SK-N-SH treated with all-trans-retinoic acid at 6 μM for 48 hours (cell line): Measurements from ENCODE around the gene PRIMPOL.

ENCODE experiments used
- ATAC-seq: fragments of 200-7000 bp; cut with Tn5 transposase; 3 replicates; pipeline ENCODE4 v1.9.1; 2020; ENCODE audit warnings: mild to moderate bottlenecking, moderate library complexity
- ARNTL ChIP-seq: fragments of 450-650 bp; formaldehyde crosslinking; IDR thresholded peaks from 2 replicates; pipeline ENCODE4 v1.5.0; 2020; ENCODE audit warnings: low read depth, mild to moderate bottlenecking, moderate library complexity, borderline replicate concordance
- BACH2 ChIP-seq: fragments of 250-450 bp; sonication (Bioruptor Pico); IDR thresholded peaks from 2 replicates; pipeline ENCODE4 v1.9.0; 2021; ENCODE audit warnings: mild to moderate bottlenecking, borderline replicate concordance
- CSDC2 ChIP-seq: fragments of 250-450 bp; sonication (Bioruptor Pico); IDR thresholded peaks from 2 replicates; pipeline ENCODE4 v1.5.0; 2020; ENCODE audit warnings: mild to moderate bottlenecking, moderate library complexity
- ESRRG ChIP-seq: fragments of 250-450 bp; sonication (Bioruptor Pico); IDR thresholded peaks from 2 replicates; pipeline ENCODE4 v1.6.1; 2021; ENCODE audit warnings: mild to moderate bottlenecking
- GLIS3 ChIP-seq: fragments of 250-450 bp; sonication (Bioruptor Pico); IDR thresholded peaks from 2 replicates; pipeline ENCODE4 v1.5.0; 2020; ENCODE audit warnings: mild to moderate bottlenecking, moderate library complexity
- ISL1 ChIP-seq: fragments of 250-450 bp; sonication (Bioruptor Pico); IDR thresholded peaks from 2 replicates; pipeline ENCODE4 v2.1.2; 2022; ENCODE audit warnings: mild to moderate bottlenecking, moderate library complexity
- OSR1 ChIP-seq: fragments of 250-450 bp; sonication (Bioruptor Pico); IDR thresholded peaks from 2 replicates; pipeline ENCODE4 v1.8.0; 2022; ENCODE audit warnings: moderate library complexity, mild to moderate bottlenecking, inconsistent platforms
- PATZ1 ChIP-seq: fragments of 250-450 bp; sonication (Bioruptor Pico); IDR thresholded peaks from 2 replicates; pipeline ENCODE4 v1.8.0; 2020; ENCODE audit warnings: mild to moderate bottlenecking, moderate library complexity, borderline replicate concordance
- PPARA ChIP-seq: fragments of 250-450 bp; sonication (Bioruptor Pico); IDR thresholded peaks from 2 replicates; pipeline ENCODE4 v1.5.0; 2020; ENCODE audit warnings: mild to moderate bottlenecking, borderline replicate concordance
- RARB ChIP-seq: fragments of 250-450 bp; sonication (Bioruptor Pico); IDR thresholded peaks from 2 replicates; pipeline ENCODE4 v1.8.0; 2021; ENCODE audit warnings: mild to moderate bottlenecking, moderate library complexity
- SNAI2 ChIP-seq: fragments of 250-450 bp; sonication (Bioruptor Pico); IDR thresholded peaks from 2 replicates; pipeline ENCODE4 v1.5.0; 2020; ENCODE audit warnings: mild to moderate bottlenecking, moderate library complexity
- TCF4 ChIP-seq: fragments of 250-450 bp; sonication (Bioruptor Pico); IDR thresholded peaks from 2 replicates; pipeline ENCODE4 v1.8.0; 2021; ENCODE audit warnings: mild to moderate bottlenecking, moderate library complexity, borderline replicate concordance
- TOX ChIP-seq: fragments of 250-450 bp; sonication (Bioruptor Pico); IDR thresholded peaks from 2 replicates; pipeline ENCODE4 v1.8.0; 2021; ENCODE audit warnings: mild to moderate bottlenecking, moderate library complexity, borderline replicate concordance
- ZC3H10 ChIP-seq: fragments of 250-450 bp; sonication (Bioruptor Pico); IDR thresholded peaks from 2 replicates; pipeline ENCODE4 v1.5.1; 2021; ENCODE audit warnings: mild to moderate bottlenecking, moderate library complexity
- ZFP3 ChIP-seq: fragments of 250-450 bp; sonication (Bioruptor Pico); IDR thresholded peaks from 2 replicates; pipeline ENCODE4 v1.5.0; 2020; ENCODE audit warnings: mild to moderate bottlenecking, moderate library complexity
- ZFP30 ChIP-seq: fragments of 450-650 bp; formaldehyde crosslinking; IDR thresholded peaks from 2 replicates; pipeline ENCODE4 v1.5.0; 2022; ENCODE audit warnings: mild to moderate bottlenecking, moderate library complexity
- ZNF565 ChIP-seq: fragments of 450-650 bp; formaldehyde crosslinking; conservative IDR thresholded peaks from 2 replicates; pipeline ENCODE4 v1.5.0; 2020; ENCODE audit warnings: low read depth, mild to moderate bottlenecking, moderate library complexity
- ZNF70 ChIP-seq: fragments of 450-650 bp; formaldehyde crosslinking; IDR thresholded peaks from 2 replicates; pipeline ENCODE4 v1.5.0; 2020; ENCODE audit warnings: mild to moderate bottlenecking, moderate library complexity
- ZNF8 ChIP-seq: fragments of 450-650 bp; formaldehyde crosslinking; IDR thresholded peaks from 2 replicates; pipeline ENCODE4 v1.5.0; 2020; ENCODE audit warnings: mild to moderate bottlenecking, moderate library complexity
- TF ChIP-seq, protein P1 (sequence below): fragments of 250-450 bp; sonication (Bioruptor Pico); IDR thresholded peaks from 2 replicates; pipeline ENCODE4 v1.8.0; 2021; ENCODE audit warnings: low read depth, mild to moderate bottlenecking, moderate library complexity, borderline replicate concordance
- TF ChIP-seq, protein P2 (sequence below): fragments of 250-450 bp; sonication (Bioruptor Pico); IDR thresholded peaks from 2 replicates; pipeline ENCODE4 v1.5.0; 2020; ENCODE audit warnings: mild to moderate bottlenecking, moderate library complexity
- TF ChIP-seq, protein P3 (sequence below): fragments of 250-450 bp; sonication (Bioruptor Pico); IDR thresholded peaks from 2 replicates; pipeline ENCODE4 v1.5.1; 2021; ENCODE audit warnings: mild to moderate bottlenecking, moderate library complexity

Gene PRIMPOL

DNA sequence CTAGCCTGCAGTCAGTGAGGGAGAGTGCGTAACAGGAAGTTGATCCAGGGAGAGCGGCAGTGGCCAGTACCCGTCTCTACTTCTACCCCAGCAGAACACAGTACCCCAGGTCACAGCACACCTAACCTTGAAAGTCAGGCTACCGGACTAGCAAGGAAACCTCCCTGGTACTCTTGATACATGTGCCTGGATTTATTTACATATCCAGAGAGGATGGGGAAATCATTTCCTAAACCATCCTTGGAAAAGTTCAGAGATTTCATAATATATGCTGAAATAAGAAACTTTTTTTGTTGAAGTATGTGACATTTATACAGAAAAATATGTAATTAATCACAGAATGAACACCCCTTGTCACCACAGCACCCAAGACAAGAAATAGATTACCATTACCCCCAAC, 24.5 kb downstream of the PRIMPOL start:
- TF ChIP-seq ZNF8 (CRISPR knock-in tag) (no peak), GLIS3 (CRISPR knock-in tag) (no peak), ZFP30 (no peak), PPARA (CRISPR knock-in tag) (no peak), SNAI2 (CRISPR knock-in tag) (no peak), ISL1 (CRISPR knock-in tag) (no peak), OSR1 (CRISPR knock-in tag) (no peak), ARNTL (CRISPR knock-in tag) (no peak), ESRRG (CRISPR knock-in tag) (no peak), ZFP3 (CRISPR knock-in tag) (no peak), RARB (CRISPR knock-in tag) (no peak), ZNF565 (CRISPR knock-in tag) (no peak), CSDC2 (CRISPR knock-in tag) (no peak), ZC3H10 (CRISPR knock-in tag) (no peak)
- TF ChIP-seq, protein P1, sequence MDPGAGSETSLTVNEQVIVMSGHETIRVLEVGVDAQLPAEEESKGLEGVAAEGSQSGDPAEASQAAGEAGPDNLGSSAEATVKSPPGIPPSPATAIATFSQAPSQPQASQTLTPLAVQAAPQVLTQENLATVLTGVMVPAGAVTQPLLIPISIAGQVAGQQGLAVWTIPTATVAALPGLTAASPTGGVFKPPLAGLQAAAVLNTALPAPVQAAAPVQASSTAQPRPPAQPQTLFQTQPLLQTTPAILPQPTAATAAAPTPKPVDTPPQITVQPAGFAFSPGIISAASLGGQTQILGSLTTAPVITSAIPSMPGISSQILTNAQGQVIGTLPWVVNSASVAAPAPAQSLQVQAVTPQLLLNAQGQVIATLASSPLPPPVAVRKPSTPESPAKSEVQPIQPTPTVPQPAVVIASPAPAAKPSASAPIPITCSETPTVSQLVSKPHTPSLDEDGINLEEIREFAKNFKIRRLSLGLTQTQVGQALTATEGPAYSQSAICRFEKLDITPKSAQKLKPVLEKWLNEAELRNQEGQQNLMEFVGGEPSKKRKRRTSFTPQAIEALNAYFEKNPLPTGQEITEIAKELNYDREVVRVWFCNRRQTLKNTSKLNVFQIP = no peak
- no peak for ATAC-seq

GRCh38 chr4:184675018-184675417, 25.5 kb downstream of the PRIMPOL start:
- ATAC-seq = no peak

More at GRCh38 chr4:184675018-184675417, 25.5 kb downstream of the PRIMPOL start:
- no peak for TF ChIP-seq TOX (CRISPR knock-in tag)
- no peak for TF ChIP-seq SNAI2 (CRISPR knock-in tag)
- no peak for TF ChIP-seq BACH2 (CRISPR knock-in tag)
- TF ChIP-seq RARB (CRISPR knock-in tag) = no peak
- TF ChIP-seq PATZ1 (CRISPR knock-in tag) = no peak
- TF ChIP-seq ISL1 (CRISPR knock-in tag) = no peak
- TF ChIP-seq ZC3H10 (CRISPR knock-in tag) = no peak
- TF ChIP-seq ZNF565 (CRISPR knock-in tag) = no peak
- TF ChIP-seq, protein P2, sequence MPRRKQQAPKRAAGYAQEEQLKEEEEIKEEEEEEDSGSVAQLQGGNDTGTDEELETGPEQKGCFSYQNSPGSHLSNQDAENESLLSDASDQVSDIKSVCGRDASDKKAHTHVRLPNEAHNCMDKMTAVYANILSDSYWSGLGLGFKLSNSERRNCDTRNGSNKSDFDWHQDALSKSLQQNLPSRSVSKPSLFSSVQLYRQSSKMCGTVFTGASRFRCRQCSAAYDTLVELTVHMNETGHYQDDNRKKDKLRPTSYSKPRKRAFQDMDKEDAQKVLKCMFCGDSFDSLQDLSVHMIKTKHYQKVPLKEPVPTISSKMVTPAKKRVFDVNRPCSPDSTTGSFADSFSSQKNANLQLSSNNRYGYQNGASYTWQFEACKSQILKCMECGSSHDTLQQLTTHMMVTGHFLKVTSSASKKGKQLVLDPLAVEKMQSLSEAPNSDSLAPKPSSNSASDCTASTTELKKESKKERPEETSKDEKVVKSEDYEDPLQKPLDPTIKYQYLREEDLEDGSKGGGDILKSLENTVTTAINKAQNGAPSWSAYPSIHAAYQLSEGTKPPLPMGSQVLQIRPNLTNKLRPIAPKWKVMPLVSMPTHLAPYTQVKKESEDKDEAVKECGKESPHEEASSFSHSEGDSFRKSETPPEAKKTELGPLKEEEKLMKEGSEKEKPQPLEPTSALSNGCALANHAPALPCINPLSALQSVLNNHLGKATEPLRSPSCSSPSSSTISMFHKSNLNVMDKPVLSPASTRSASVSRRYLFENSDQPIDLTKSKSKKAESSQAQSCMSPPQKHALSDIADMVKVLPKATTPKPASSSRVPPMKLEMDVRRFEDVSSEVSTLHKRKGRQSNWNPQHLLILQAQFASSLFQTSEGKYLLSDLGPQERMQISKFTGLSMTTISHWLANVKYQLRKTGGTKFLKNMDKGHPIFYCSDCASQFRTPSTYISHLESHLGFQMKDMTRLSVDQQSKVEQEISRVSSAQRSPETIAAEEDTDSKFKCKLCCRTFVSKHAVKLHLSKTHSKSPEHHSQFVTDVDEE (CRISPR knock-in tag) = no peak
- no peak for TF ChIP-seq ZFP3 (CRISPR knock-in tag)
- TF ChIP-seq, protein P3, sequence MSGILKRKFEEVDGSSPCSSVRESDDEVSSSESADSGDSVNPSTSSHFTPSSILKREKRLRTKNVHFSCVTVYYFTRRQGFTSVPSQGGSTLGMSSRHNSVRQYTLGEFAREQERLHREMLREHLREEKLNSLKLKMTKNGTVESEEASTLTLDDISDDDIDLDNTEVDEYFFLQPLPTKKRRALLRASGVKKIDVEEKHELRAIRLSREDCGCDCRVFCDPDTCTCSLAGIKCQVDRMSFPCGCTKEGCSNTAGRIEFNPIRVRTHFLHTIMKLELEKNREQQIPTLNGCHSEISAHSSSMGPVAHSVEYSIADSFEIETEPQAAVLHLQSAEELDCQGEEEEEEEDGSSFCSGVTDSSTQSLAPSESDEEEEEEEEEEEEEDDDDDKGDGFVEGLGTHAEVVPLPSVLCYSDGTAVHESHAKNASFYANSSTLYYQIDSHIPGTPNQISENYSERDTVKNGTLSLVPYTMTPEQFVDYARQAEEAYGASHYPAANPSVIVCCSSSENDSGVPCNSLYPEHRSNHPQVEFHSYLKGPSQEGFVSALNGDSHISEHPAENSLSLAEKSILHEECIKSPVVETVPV (CRISPR knock-in tag) = no peak
- TF ChIP-seq ZNF70 = no peak
- TF ChIP-seq ZFP30 = no peak
- TF ChIP-seq PPARA (CRISPR knock-in tag) = no peak
- no peak for TF ChIP-seq TCF4 (CRISPR knock-in tag)
- TF ChIP-seq ESRRG (CRISPR knock-in tag) = no peak
- TF ChIP-seq, protein P1 = no peak
- no peak for TF ChIP-seq ARNTL (CRISPR knock-in tag)
